Keratinocyte (primary cell): ENCODE measurements around the gene ST6GAL1. TPM values are rescaled to one million over a fixed set of nuclear protein-coding genes. Genes with fewer than 3 reads are reported as not detected.

Experiments
- DNase-seq: peaks from one replicate; pipeline ENCODE4 v3.0.0-alpha.2; 2011; ENCODE audit warnings: low read depth, missing footprints, low spot score
- FAIRE-seq: peaks from 2 replicates; lab custom pipeline; 2011; peaks lifted over from hg19 to GRCh38; lab: Jason Lieb, UNC
- H2AFZ ChIP-seq: 2 replicates; pipeline ENCODE4 v1.6.0; 2012; ENCODE audit warnings: low read length, control low read depth, inconsistent platforms; ENCODE audit not compliant: control insufficient read depth
- H3K27ac ChIP-seq: 2 replicates; pipeline ENCODE4 v1.5.1; 2011; ENCODE audit warnings: low read length; ENCODE audit not compliant: control insufficient read depth, insufficient read depth
- H3K27me3 ChIP-seq: 3 replicates; pipeline ENCODE4 v1.6.0; 2011; ENCODE audit warnings: low read length; ENCODE audit not compliant: control insufficient read depth, insufficient read depth; ENCODE audit errors: extremely low read depth
- H3K36me3 ChIP-seq, 2 experiments: 2 replicates in 1 of 2; 3 replicates in 1 of 2; pipeline ENCODE4 v1.5.1; 2011; ENCODE audit warnings: low read length in 2 of 2, mild to moderate bottlenecking in 1 of 2; ENCODE audit not compliant: control insufficient read depth in 2 of 2, insufficient read depth in 2 of 2; ENCODE audit errors: extremely low read depth in 1 of 2
- H3K4me1 ChIP-seq: 3 replicates; pipeline ENCODE4 v1.5.1; 2011; ENCODE audit warnings: low read length; ENCODE audit not compliant: control insufficient read depth, insufficient read depth; ENCODE audit errors: extremely low read depth
- H3K4me2 ChIP-seq: 3 replicates; pipeline ENCODE4 v1.6.0; 2011; ENCODE audit warnings: low read depth, low read length; ENCODE audit not compliant: control insufficient read depth, insufficient read depth; ENCODE audit errors: extremely low read depth
- H3K4me3 ChIP-seq, 3 experiments: fragments of 200-600 bp in 1 of 3; sonication (generic) in 1 of 3; 2 replicates in 2 of 3; 3 replicates in 1 of 3; pipeline ENCODE4 v1.5.1; 2011 to 2016; ENCODE audit warnings: low read length in 3 of 3, mild to moderate bottlenecking in 3 of 3, control low read depth in 2 of 3, inconsistent platforms in 1 of 3, low read depth in 1 of 3, mixed read lengths in 1 of 3, mixed run types in 1 of 3, moderate library complexity in 1 of 3; ENCODE audit not compliant: control insufficient read depth in 2 of 3, insufficient read depth in 2 of 3; ENCODE audit errors: extremely low read depth in 1 of 3
- H3K79me2 ChIP-seq: 2 replicates; pipeline ENCODE4 v1.6.0; 2012; ENCODE audit warnings: low read length; ENCODE audit not compliant: control insufficient read depth, insufficient read depth
- H3K9ac ChIP-seq: 3 replicates; pipeline ENCODE4 v1.6.0; 2011; ENCODE audit warnings: low read length; ENCODE audit not compliant: control insufficient read depth, insufficient read depth; ENCODE audit errors: extremely low read depth
- H3K9me1 ChIP-seq: 3 replicates; pipeline ENCODE4 v1.6.0; 2011; ENCODE audit warnings: low read length; ENCODE audit not compliant: control insufficient read depth, insufficient read depth; ENCODE audit errors: extremely low read depth
- H3K9me3 ChIP-seq: 2 replicates; pipeline ENCODE4 v1.5.1; 2012; ENCODE audit warnings: low read depth, low read length; ENCODE audit not compliant: control insufficient read depth
- H4K20me1 ChIP-seq: 3 replicates; pipeline ENCODE4 v1.6.0; 2011; ENCODE audit warnings: low read length; ENCODE audit not compliant: control insufficient read depth, insufficient read depth; ENCODE audit errors: extremely low read depth
- EZH2 ChIP-seq: IDR thresholded peaks from one replicate; pipeline ENCODE4 v1.6.1; 2012; ENCODE audit warnings: inconsistent platforms, mild to moderate bottlenecking, low read length, moderate library complexity
- dilution Hi-C: fragments of 300-500 bp; cut with MboI; formaldehyde crosslinking; loops from one replicate; pipeline ENCODE4 v1.7.0; 2020; ENCODE audit warnings: low sequenced_read_pairs; ENCODE audit not compliant: extremely low pct_ligation_motif_present
- polyA plus RNA-seq, 5 experiments: library from polyadenylated mRNA; depleted of rRNA in 3 of 5; stranded (reverse) in 3 of 5; stranded (forward) in 1 of 5; unstranded in 1 of 5; fragments of >200 nt; gene quantifications; 1 replicate in 1 of 5; 2 replicates in 3 of 5; 3 replicates in 1 of 5; pipeline versions ENCODE4 v1.2.1 to v1.2.3, GENCODE V29; 2011 to 2012; ENCODE audit warnings: missing spikeins in 2 of 5, low read depth in 1 of 5, low replicate concordance in 1 of 5
- TF ChIP-seq, protein P1 (sequence below), 3 experiments: IDR thresholded peaks in 1 of 3; conservative IDR thresholded peaks in 1 of 3; optimal IDR thresholded peaks in 1 of 3; 2 replicates in 2 of 3; 3 replicates in 1 of 3; pipeline versions ENCODE3 to v1.5.1; 2011; ENCODE audit warnings: low read length in 3 of 3, mild to moderate bottlenecking in 3 of 3, moderate library complexity in 2 of 3, control low read depth in 1 of 3, inconsistent platforms in 1 of 3; ENCODE audit not compliant: insufficient read depth in 2 of 3; ENCODE audit errors: extremely low read depth in 1 of 3

The ST6GAL1 gene
- polyA plus RNA-seq, 1 donor (not counting 4 experiments of a cell fraction or from before 2014, with no cell fraction given): 7.5 TPM

DNA sequence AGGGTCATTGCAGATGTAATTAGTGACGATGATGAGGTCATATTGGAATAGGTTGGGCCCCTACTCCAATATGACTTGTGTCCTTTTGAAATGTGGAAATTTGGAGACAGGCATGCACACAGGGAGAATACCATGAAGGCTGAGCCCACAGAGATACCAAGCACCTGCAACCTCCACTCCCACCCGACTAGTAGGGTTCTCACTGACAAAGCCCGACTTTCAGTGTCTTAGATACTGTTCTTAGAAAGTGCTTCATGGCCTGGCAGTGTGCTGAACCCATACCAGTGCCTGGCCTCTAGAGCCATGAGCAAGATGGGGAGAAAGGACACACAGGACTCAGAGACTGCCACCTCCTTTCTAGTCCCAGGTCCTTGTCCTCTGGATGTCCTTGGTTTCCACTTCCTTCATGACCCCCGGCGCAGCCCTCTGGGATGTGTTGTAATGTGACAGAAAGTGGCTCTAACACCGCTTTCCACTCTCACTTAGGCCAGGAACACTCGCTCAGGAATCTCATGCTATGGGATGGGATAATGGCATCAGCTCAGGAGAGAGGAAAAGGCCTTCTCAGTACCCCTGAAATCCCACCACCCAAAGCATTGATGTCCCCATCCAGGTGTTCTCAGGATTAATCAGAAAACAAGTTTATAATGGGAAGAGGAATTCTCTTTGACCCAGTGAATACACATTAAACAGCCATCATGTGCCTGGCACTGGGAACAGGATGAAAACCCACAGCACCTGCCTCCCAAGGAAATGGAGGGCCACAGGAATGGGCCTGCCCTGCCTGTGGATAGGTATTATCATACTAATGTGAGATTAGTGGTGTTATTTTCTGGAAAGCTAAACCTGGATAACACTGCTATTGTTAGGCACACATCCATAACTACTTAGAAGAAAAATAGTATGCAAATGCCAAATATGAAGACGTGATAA lies 149.0 kb downstream of the ST6GAL1 start:
- Histone ChIP-seq H4K20me1 (no peaks in the 10 kb centered on the region), H3K27ac (no peak overlapping the region), H2AFZ (no peak overlapping the region), H3K4me2 (no peak overlapping the region), H3K9me3 (no peaks in the 10 kb centered on the region), H3K36me3 (peaks cover 0 to 1% of the 10 kb centered on the region in 2 experiments), H3K27me3 (no peaks in the 10 kb centered on the region), H3K9ac (no peak overlapping the region), H3K4me1 (no peaks in the 10 kb centered on the region), H3K79me2 (no peaks in the 10 kb centered on the region), H3K9me1 (no peaks in the 10 kb centered on the region), H3K4me3 (no peak overlapping the region)
- no peak for TF ChIP-seq EZH2
- TF ChIP-seq, protein P1, sequence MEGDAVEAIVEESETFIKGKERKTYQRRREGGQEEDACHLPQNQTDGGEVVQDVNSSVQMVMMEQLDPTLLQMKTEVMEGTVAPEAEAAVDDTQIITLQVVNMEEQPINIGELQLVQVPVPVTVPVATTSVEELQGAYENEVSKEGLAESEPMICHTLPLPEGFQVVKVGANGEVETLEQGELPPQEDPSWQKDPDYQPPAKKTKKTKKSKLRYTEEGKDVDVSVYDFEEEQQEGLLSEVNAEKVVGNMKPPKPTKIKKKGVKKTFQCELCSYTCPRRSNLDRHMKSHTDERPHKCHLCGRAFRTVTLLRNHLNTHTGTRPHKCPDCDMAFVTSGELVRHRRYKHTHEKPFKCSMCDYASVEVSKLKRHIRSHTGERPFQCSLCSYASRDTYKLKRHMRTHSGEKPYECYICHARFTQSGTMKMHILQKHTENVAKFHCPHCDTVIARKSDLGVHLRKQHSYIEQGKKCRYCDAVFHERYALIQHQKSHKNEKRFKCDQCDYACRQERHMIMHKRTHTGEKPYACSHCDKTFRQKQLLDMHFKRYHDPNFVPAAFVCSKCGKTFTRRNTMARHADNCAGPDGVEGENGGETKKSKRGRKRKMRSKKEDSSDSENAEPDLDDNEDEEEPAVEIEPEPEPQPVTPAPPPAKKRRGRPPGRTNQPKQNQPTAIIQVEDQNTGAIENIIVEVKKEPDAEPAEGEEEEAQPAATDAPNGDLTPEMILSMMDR (optimal IDR thresholded peaks at IDR 0.05 in 1 of 3, IDR thresholded peaks at IDR 0.05 in 1 of 3, conservative IDR thresholded peaks at IDR 0.05 in 1 of 3; ENCODE audit: extremely low read depth in 1 of 3, insufficient read depth in 2 of 3, low read length in 3 of 3): no peak
- dilution Hi-C loops: no loop called here
- FAIRE-seq (no peak), DNase-seq (no peak)

DNA sequence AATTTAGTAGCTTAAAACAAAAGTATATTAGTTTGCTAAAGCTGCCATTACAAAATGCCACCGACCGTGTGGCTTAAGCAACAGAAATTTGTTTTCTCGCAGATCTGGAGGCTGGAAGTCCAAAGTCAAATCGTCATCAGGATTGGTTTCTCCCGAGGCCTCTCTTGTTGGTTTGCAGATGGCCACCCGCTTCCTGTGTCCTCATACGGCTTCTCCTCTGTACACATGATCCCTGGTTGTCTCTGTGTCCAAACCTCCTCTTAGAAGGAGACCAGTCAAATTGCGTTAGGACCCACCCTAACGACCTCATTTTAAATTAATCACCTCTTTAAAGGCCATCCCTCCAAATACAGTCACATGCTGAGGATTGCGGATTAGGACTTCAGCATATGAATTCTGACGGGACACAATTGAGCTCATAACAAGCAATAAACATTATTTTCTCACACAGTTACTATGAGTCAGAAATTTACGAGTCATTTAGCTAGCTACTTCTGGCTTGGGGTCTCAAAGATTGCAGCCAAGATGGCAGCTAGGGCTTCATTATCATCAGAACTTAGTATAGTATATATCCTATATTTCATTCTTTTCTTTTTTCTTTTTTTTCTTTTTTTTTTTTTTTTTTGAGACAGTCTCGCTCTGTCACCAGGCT lies 150.6 kb downstream of the ST6GAL1 start:
- Histone ChIP-seq H4K20me1 (no peaks in the 10 kb centered on the region), H2AFZ (no peak overlapping the region), H3K79me2 (no peaks in the 10 kb centered on the region), H3K9me1 (no peaks in the 10 kb centered on the region), H3K4me3 (no peak overlapping the region), H3K27me3 (no peaks in the 10 kb centered on the region), H3K9ac (no peak overlapping the region), H3K27ac (no peak overlapping the region), H3K36me3 (no peaks in the 10 kb centered on the region), H3K9me3 (no peaks in the 10 kb centered on the region), H3K4me2 (no peak overlapping the region), H3K4me1 (no peaks in the 10 kb centered on the region)
- no peak for FAIRE-seq
- DNase-seq: no peak
- dilution Hi-C loops: no loop called here
- no peak for TF ChIP-seq EZH2
- TF ChIP-seq, protein P1 (optimal IDR thresholded peaks at IDR 0.05 in 1 of 3, IDR thresholded peaks at IDR 0.05 in 1 of 3, conservative IDR thresholded peaks at IDR 0.05 in 1 of 3; ENCODE audit: extremely low read depth in 1 of 3, insufficient read depth in 2 of 3, low read length in 3 of 3): no peak
